ENCODE measurements around the gene TPD52L1. TPM values are rescaled to one million over a fixed set of nuclear protein-coding genes. Genes with fewer than 3 reads are reported as not detected.
A peak's percentile ranks its signal among the peaks of the same experiment; 100 is the strongest.

TPD52L1 gene
- total RNA-seq, 1 experiment from 2014 or later, result 12.4 TPM

GRCh38 chr6:125301435-125302391 lies 148.1 kb downstream of the TPD52L1 start, which contains the start of gene HDDC2 (continued):
- peak; percentile 68; the same call in 1 of the 2 replicates for TF ChIP-seq CREM (CRISPR knock-in tag; IDR thresholded peaks at IDR 0.05)
- no peak for TF ChIP-seq USF2 (CRISPR knock-in tag; IDR thresholded peaks at IDR 0.05)
- peak; percentile 75; the same call in 1 of the 2 replicates for TF ChIP-seq MYBL2 (CRISPR knock-in tag; IDR thresholded peaks at IDR 0.05)
- peak; percentile 76; the same call in 1 of the 2 replicates for TF ChIP-seq ESRRA (CRISPR knock-in tag; IDR thresholded peaks at IDR 0.05; ENCODE audit: borderline replicate concordance)
- TF ChIP-seq AR (CRISPR knock-in tag; IDR thresholded peaks at IDR 0.05), result no peak
- no peak for TF ChIP-seq SMAD4 (CRISPR knock-in tag; IDR thresholded peaks at IDR 0.05)
- peak; percentile 57; the same call in 1 of the 2 replicates for TF ChIP-seq ARID4B (CRISPR knock-in tag; IDR thresholded peaks at IDR 0.05; ENCODE audit: borderline replicate concordance)
- TF ChIP-seq E2F1 (CRISPR knock-in tag; IDR thresholded peaks at IDR 0.05), result no peak
- TF ChIP-seq IRF1 (CRISPR knock-in tag; IDR thresholded peaks at IDR 0.05), result no peak
- TF ChIP-seq CREB1 (CRISPR knock-in tag; IDR thresholded peaks at IDR 0.05), result no peak
- no peak for TF ChIP-seq SOX15 (CRISPR knock-in tag; IDR thresholded peaks at IDR 0.05)
- TF ChIP-seq JUN (CRISPR knock-in tag; IDR thresholded peaks at IDR 0.05), result peak; percentile 35; the same call in 1 of the 2 replicates
- TF ChIP-seq NFATC4 (CRISPR knock-in tag; IDR thresholded peaks at IDR 0.05), result no peak
- TF ChIP-seq ATF6 (CRISPR knock-in tag; IDR thresholded peaks at IDR 0.05), result no peak
- TF ChIP-seq RORB (CRISPR knock-in tag; IDR thresholded peaks at IDR 0.05), result no peak
- no peak for TF ChIP-seq FOXJ3 (CRISPR knock-in tag; IDR thresholded peaks at IDR 0.05; ENCODE audit: borderline replicate concordance)
- TF ChIP-seq IRF2 (CRISPR knock-in tag; IDR thresholded peaks at IDR 0.05; ENCODE audit: borderline replicate concordance, low read depth), result no peak
- TF ChIP-seq PRRX2 (CRISPR knock-in tag; IDR thresholded peaks at IDR 0.05), result no peak
- peak; percentile 93 for TF ChIP-seq ZNF263 (CRISPR knock-in tag; IDR thresholded peaks at IDR 0.05; ENCODE audit: low read depth)
- no peak for TF ChIP-seq PREB (CRISPR knock-in tag; IDR thresholded peaks at IDR 0.05; ENCODE audit: borderline replicate concordance)
- TF ChIP-seq HMGA2 (CRISPR knock-in tag; IDR thresholded peaks at IDR 0.05), result no peak
- 0 out of 2 replicates have a peak, but pooled peaks have one; percentile 2 for TF ChIP-seq NFE2L1 (CRISPR knock-in tag; IDR thresholded peaks at IDR 0.05)
- peak; percentile 81 for TF ChIP-seq ZBTB43 (CRISPR knock-in tag; IDR thresholded peaks at IDR 0.05)

All from WTC11 (cell line).